Kidney (tissue), 14 donors: ENCODE data around the gene CXCL10. TPM values are rescaled to one million over a fixed set of nuclear protein-coding genes. Genes with fewer than 3 reads are reported as not detected.
"Not testable (repeated sequence)": the region's sequence is repeated elsewhere in the genome, so short reads cannot be mapped to it uniquely, and the experiment has no call there.

ENCODE experiments used
- DNase-seq, 5 donors: peaks; one replicate each; pipeline ENCODE4 v3.0.0-alpha.2; 2013 to 2020
- FAIRE-seq: peaks from 2 replicates; lab custom pipeline; 2012; peaks lifted over from hg19 to GRCh38; lab: Jason Lieb, UNC
- H3K27ac ChIP-seq, 2 donors: one replicate each; pipeline ENCODE4 v1.7.0; 2013; ENCODE audit warnings: low read depth in 2 of 2, low read length in 2 of 2, inconsistent platforms in 1 of 2
- H3K27me3 ChIP-seq: one replicate; pipeline ENCODE4 v1.7.1; 2013; ENCODE audit warnings: low read length, inconsistent platforms; ENCODE audit not compliant: control insufficient read depth, insufficient read depth
- H3K36me3 ChIP-seq, 3 donors: one replicate each; pipeline versions ENCODE4 v1.7.0 to v1.7.1; 2013; ENCODE audit warnings: low read length in 3 of 3, control low read depth in 1 of 3, inconsistent platforms in 1 of 3; ENCODE audit not compliant: insufficient read depth in 3 of 3, control insufficient read depth in 2 of 3
- H3K4me1 ChIP-seq, 3 donors: one replicate each; pipeline versions ENCODE4 v1.7.0 to v1.7.1; 2013; ENCODE audit warnings: low read length in 3 of 3, inconsistent platforms in 1 of 3, low read depth in 1 of 3; ENCODE audit not compliant: control insufficient read depth in 2 of 3, insufficient read depth in 2 of 3
- H3K4me3 ChIP-seq, 3 donors: one replicate each; pipeline versions ENCODE4 v1.7.0 to v1.8.1; 2013; ENCODE audit warnings: low read length in 3 of 3, control low read depth in 1 of 3, inconsistent platforms in 1 of 3
- H3K9ac ChIP-seq, 3 donors: one replicate each; pipeline versions ENCODE4 v1.7.0 to v1.7.1; 2013; ENCODE audit warnings: low read length in 3 of 3, control low read depth in 1 of 3, inconsistent platforms in 1 of 3
- H3K9me3 ChIP-seq, 3 donors: one replicate each; pipeline versions ENCODE4 v1.7.0 to v1.7.1; 2013; ENCODE audit warnings: low read length in 3 of 3, control low read depth in 1 of 3, inconsistent platforms in 1 of 3; ENCODE audit not compliant: control insufficient read depth in 2 of 3, insufficient read depth in 1 of 3
- intact Hi-C: fragments of 100-400 bp; cut with DNase I; formaldehyde crosslinking; loops from one replicate; pipeline ENCODE4 v1.11.1; 2022
- polyA plus RNA-seq: library from polyadenylated mRNA; stranded (reverse); fragments of 350-450 nt; fragmentation: Illumina TruSeq; extraction: RNeasy Lipid Tissue Mini Kit (QIAGEN cat#74804); gene quantifications from one replicate; pipeline ENCODE4 v1.2.3, GENCODE V29; 2014; ENCODE audit warnings: low read depth, low replicate concordance; ENCODE audit not compliant: insufficient read depth
- total RNA-seq: library from RNA; stranded (reverse); fragmentation: NEBNext Ultra II Directional; extraction: Animal tissue kit (Norgen Biotek cat#: 25700); gene quantifications from one replicate; pipeline ENCODE4 v1.2.1, GENCODE V29; 2021
- TF ChIP-seq, protein P1 (sequence below): IDR thresholded peaks from 3 replicates; pipeline ENCODE4 v1.5.1; 2012; ENCODE audit warnings: mild to moderate bottlenecking, moderate library complexity, borderline replicate concordance; ENCODE audit not compliant: insufficient read depth; ENCODE audit errors: extremely low read depth
- donor health status: control.
- donor health status: control.
- donor health status: control.
- donor health status: control.
- donor health status: control.
- donor health status: DM: yes; HTN: yes; CAD: no.
- donor health status: Normal renal cell carcinoma (clear cell type).

Gene CXCL10
- total and polyA plus RNA-seq, 2 donors from 2014 or later, result 1.3 to 1.4 TPM

DNA sequence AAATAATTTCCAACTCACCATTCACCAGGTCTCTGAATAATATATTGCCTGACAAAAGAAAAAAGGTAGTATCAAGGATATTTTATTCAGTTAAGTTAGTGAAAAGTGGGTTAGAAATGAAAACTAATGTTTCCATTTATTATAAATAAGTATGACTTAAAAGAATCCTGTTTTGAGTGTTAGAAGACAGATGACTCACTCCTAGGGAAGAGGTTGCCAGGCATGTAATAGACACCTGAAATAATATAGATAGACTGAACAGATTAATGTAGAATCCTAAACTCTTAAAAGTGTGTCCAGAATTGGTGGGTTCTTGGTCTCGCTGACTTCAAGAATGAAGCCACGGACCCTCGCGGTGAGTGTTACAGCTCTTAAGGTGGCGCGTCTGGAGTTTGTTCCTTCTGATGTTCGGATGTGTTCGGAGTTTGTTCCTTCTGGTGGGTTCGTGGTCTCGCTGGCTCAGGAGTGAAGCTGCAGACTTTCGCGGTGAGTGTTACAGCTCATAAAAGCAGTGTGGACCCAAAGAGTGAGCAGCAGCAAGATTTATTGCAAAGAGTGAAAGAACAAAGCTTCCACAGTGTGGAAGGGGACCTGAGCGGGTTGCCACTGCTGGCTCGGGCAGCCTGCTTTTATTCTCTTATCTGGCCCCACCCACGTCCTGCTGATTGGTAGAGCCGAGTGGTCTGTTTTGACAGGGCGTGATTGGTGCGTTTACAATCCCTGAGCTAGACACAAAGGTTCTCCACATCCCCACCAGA, 19.1 kb upstream of the CXCL10 start:
- H3K9me3 ChIP-seq, intact Hi-C loops, H3K27me3 ChIP-seq, FAIRE-seq, H3K27ac ChIP-seq, H3K36me3 ChIP-seq, H3K4me1 ChIP-seq, H3K4me3 ChIP-seq, DNase-seq, H3K9ac ChIP-seq: not testable (repeated sequence)

GRCh38 chr4:76036855-76037254, 13.6 kb upstream of the CXCL10 start:
- TF ChIP-seq, protein P1, sequence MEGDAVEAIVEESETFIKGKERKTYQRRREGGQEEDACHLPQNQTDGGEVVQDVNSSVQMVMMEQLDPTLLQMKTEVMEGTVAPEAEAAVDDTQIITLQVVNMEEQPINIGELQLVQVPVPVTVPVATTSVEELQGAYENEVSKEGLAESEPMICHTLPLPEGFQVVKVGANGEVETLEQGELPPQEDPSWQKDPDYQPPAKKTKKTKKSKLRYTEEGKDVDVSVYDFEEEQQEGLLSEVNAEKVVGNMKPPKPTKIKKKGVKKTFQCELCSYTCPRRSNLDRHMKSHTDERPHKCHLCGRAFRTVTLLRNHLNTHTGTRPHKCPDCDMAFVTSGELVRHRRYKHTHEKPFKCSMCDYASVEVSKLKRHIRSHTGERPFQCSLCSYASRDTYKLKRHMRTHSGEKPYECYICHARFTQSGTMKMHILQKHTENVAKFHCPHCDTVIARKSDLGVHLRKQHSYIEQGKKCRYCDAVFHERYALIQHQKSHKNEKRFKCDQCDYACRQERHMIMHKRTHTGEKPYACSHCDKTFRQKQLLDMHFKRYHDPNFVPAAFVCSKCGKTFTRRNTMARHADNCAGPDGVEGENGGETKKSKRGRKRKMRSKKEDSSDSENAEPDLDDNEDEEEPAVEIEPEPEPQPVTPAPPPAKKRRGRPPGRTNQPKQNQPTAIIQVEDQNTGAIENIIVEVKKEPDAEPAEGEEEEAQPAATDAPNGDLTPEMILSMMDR, result no peak
- intact Hi-C loops, result no loop called here
- Histone ChIP-seq H3K4me3 (no peak overlapping the region), H3K9ac (no peak overlapping the region), H3K27me3 (no peaks in the 10 kb centered on the region), H3K36me3 (no peaks in the 10 kb centered on the region), H3K9me3 (no peaks in the 10 kb centered on the region), H3K4me1 (no peaks in the 10 kb centered on the region), H3K27ac (no peak overlapping the region)
- no peak for DNase-seq
- FAIRE-seq, result no peak

GRCh38 chr4:76035799-76036380, 12.6 kb upstream of the CXCL10 start, which contains the start of gene CXCL11:
Gene CXCL11 (minus strand): TSS chr4:76036070. CDS start chr4:76035987, 83 bp downstream.
- Histone ChIP-seq H3K4me3 (no peak within 1 kb of the TSS), H3K4me1 (no peaks in the 10 kb centered on the region), H3K36me3 (no peaks in the 10 kb centered on the region), H3K9me3 (no peaks in the 10 kb centered on the region), H3K27me3 (no peaks in the 10 kb centered on the region), H3K9ac (no peak within 1 kb of the TSS), H3K27ac (no peak within 1 kb of the TSS)
- FAIRE-seq (no peak), DNase-seq (no peak)
- intact Hi-C loops, result no loop called here
- TF ChIP-seq, protein P1, result no peak

DNA sequence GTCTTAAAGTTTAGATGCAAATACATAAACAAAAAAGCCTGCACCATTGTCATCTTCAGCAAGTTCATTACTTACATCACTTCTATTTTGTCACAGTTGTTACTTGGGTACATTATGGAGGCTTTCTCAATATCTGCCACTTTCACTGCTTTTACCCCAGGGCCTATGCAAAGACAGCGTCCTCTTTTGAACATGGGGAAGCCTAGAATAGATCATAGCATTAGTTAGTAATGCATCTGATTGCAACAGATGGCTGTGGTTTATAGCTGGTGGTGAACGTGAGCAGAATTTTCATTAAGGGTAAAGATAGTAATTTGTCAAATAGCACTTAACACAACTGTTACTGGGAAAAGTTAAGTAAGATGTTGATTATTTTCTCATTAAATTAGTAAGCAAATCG, 11.8 kb upstream of the CXCL10 start:
- Histone ChIP-seq H3K4me3 (no peak overlapping the region), H3K27me3 (no peaks in the 10 kb centered on the region), H3K9me3 (no peaks in the 10 kb centered on the region), H3K36me3 (no peaks in the 10 kb centered on the region), H3K9ac (no peak overlapping the region), H3K27ac (no peak overlapping the region), H3K4me1 (no peaks in the 10 kb centered on the region)
- intact Hi-C loops, result no loop called here
- no peak for FAIRE-seq
- TF ChIP-seq, protein P1, result no peak
- DNase-seq, result no peak
